Nephron (organoid): ENCODE data around the gene MUC5AC.
"Not testable (repeated sequence)": the region's sequence is repeated elsewhere in the genome, so short reads cannot be mapped to it uniquely, and the experiment has no call there.

Experiments used
- H3K27ac Mint-ChIP-seq, 3 experiments: 2 replicates each; pipeline ENCODE4 v1.8.0; 2020; ENCODE audit warnings: mixed read lengths in 3 of 3, mild to moderate bottlenecking in 2 of 3, moderate library complexity in 1 of 3
- H3K27me3 Mint-ChIP-seq: 2 replicates; pipeline ENCODE4 v1.8.0; 2021; ENCODE audit warnings: low read depth, mild to moderate bottlenecking, moderate library complexity, mixed read lengths
- H3K36me3 Mint-ChIP-seq: 2 replicates; pipeline ENCODE4 v1.8.0; 2020; ENCODE audit warnings: low read depth, mixed read lengths
- H3K4me1 Mint-ChIP-seq: 2 replicates; pipeline ENCODE4 v1.8.0; 2020; ENCODE audit warnings: mixed read lengths
- H3K4me3 Mint-ChIP-seq, 3 experiments: 2 replicates each; pipeline ENCODE4 v1.8.0; 2020; ENCODE audit warnings: mild to moderate bottlenecking in 3 of 3, mixed read lengths in 3 of 3, moderate library complexity in 2 of 3
- H3K9me3 Mint-ChIP-seq: 2 replicates; pipeline ENCODE4 v1.8.0; 2020; ENCODE audit warnings: mixed read lengths
- CTCF ChIP-seq, 3 experiments: fragments of 200-600 bp; sonication (generic); IDR thresholded peaks; one replicate each; pipeline ENCODE4 v1.5.0; 2021; ENCODE audit warnings: antibody characterized with exemption in 3 of 3; ENCODE audit not compliant: unreplicated experiment in 3 of 3

The MUC5AC gene

GRCh38 chr11:1209371-1210057, 51.8 kb downstream of the MUC5AC start:
- Mint-ChIP-seq H3K4me1 (no peaks in the 10 kb centered on the region), H3K27ac (no peak overlapping the region), H3K9me3 (peaks cover 29% of the 10 kb centered on the region), H3K4me3 (no peak overlapping the region), H3K36me3 (no peaks in the 10 kb centered on the region), H3K27me3 (peaks cover 13% of the 10 kb centered on the region)
- TF ChIP-seq CTCF (IDR thresholded peaks at IDR 0.05; ENCODE audit: unreplicated experiment in 3 of 3): no peak

DNA sequence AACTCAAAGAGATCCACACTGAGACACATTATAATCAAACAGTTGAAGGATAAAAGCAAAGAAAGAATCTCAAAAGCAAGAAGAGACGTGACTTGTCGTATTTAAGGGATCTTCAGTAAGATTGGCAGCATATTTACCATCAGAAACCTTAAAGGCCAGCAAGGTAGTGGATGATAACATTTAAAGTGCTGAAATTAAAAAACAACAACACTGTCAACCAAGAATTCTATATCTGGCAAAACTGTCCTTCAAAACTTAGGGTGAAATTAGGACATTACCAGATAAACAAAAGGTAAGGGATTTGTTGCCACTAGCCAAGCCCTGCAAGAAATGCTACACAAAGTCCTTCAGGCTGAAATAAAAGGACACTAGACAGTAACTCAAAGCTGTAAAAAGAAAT, 54.1 kb downstream of the MUC5AC start:
- Mint-ChIP-seq H3K27ac (no peak overlapping the region), H3K36me3 (no peaks in the 10 kb centered on the region), H3K4me3 (no peak overlapping the region), H3K9me3 (peaks cover 32% of the 10 kb centered on the region), H3K27me3 (peaks cover 16% of the 10 kb centered on the region), H3K4me1 (no peaks in the 10 kb centered on the region)
- no peak for TF ChIP-seq CTCF (IDR thresholded peaks at IDR 0.05; ENCODE audit: unreplicated experiment in 3 of 3)

- H3K27ac Mint-ChIP-seq, H3K36me3 Mint-ChIP-seq, H3K4me1 Mint-ChIP-seq, H3K4me3 Mint-ChIP-seq: not testable (repeated sequence)
- peaks cover 25% of the 10 kb centered on the region for H3K27me3 Mint-ChIP-seq
- peaks cover 31% of the 10 kb centered on the region for H3K9me3 Mint-ChIP-seq
Observed at GRCh38 chr11:1215826-1216225, 58.1 kb downstream of the MUC5AC start.

- H3K4me1 Mint-ChIP-seq: no peaks in the 10 kb centered on the region
Observed at GRCh38 chr11:1217151-1217550, 59.4 kb downstream of the MUC5AC start.

DNA sequence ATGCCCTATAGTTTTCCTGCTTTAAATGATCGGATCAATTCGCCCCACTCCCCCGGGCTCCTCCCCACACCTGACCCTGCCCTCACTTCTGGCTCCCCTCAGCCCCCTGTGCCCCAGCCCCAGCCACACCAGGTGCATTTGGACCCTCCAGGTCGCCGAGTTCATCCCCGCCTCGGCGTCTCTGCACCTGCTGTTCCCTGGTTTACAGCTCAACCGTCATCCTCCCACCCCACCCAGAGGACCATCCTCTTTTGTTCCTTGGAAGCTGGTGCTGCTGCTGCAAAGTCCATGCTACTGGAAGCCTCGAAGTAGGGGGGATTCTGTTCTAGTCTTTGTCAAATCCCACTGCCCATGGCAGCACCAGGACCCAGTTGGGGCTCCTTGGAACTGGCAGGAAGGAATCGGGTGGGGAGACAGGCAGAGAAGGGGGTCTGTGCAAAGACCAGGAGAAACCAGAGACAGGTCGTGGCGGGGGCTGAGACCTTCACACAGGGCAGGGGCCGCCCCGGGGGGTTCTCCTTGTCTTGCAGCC, 60.6 kb downstream of the MUC5AC start:
- peaks cover 29% of the 10 kb centered on the region for H3K27me3 Mint-ChIP-seq
- peaks cover 10% of the 10 kb centered on the region for H3K9me3 Mint-ChIP-seq
- H3K27ac Mint-ChIP-seq: no peak overlapping the region
- H3K36me3 Mint-ChIP-seq: no peaks in the 10 kb centered on the region
- H3K4me1 Mint-ChIP-seq: no peaks in the 10 kb centered on the region
- no peak for TF ChIP-seq CTCF (IDR thresholded peaks at IDR 0.05; ENCODE audit: unreplicated experiment in 3 of 3)
- H3K4me3 Mint-ChIP-seq: no peak overlapping the region

More at GRCh38 chr11:1217151-1217550, 59.4 kb downstream of the MUC5AC start:
- TF ChIP-seq CTCF (IDR thresholded peaks at IDR 0.05; ENCODE audit: unreplicated experiment in 3 of 3): no peak
- no peaks in the 10 kb centered on the region for H3K36me3 Mint-ChIP-seq
- no peak overlapping the region for H3K27ac Mint-ChIP-seq
- H3K27me3 Mint-ChIP-seq: peaks cover 29% of the 10 kb centered on the region
- peaks cover 19% of the 10 kb centered on the region for H3K9me3 Mint-ChIP-seq
- no peak overlapping the region for H3K4me3 Mint-ChIP-seq

DNA sequence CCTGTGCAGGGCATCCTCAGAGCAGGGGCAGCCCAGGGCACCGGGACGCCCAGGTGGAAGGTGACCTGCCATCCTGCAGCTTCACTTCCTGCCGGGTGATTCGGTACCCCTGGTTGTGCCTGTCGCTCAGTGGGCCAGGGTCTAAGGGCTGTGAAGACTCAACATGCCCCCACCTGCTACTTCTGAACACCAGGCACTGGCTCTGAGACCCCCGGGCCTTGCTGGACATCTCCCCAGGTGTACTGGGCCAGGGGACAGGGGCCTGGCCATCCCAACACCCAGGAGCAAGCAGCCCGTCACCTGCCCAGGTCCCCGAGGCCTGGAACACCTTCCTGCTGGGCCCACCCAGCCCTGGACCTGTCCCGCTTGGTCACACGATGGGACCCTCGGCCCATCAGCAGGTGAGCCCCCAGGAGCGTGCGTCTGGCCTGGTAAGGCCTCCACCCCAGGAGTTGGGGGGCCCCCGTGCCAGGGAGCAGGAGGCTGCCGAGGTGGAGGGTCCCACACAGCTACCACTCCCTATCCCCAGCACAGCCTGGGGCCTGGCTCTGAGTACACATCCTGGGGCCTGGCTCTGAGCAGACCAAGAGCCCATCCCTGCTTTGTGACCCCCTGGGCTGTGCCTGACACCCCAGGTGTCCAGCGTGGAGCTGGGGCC, 61.2 kb downstream of the MUC5AC start:
- no peaks in the 10 kb centered on the region for H3K4me1 Mint-ChIP-seq

More for the DNA sequence above, 61.2 kb downstream of the MUC5AC start:
- no peak for TF ChIP-seq CTCF (IDR thresholded peaks at IDR 0.05; ENCODE audit: unreplicated experiment in 3 of 3)
- Mint-ChIP-seq H3K27ac (no peak overlapping the region), H3K36me3 (no peaks in the 10 kb centered on the region), H3K27me3 (peaks cover 29% of the 10 kb centered on the region), H3K4me3 (no peak overlapping the region), H3K9me3 (peaks cover 9% of the 10 kb centered on the region)
